ENCODE data around the gene IGFN1.

DNA sequence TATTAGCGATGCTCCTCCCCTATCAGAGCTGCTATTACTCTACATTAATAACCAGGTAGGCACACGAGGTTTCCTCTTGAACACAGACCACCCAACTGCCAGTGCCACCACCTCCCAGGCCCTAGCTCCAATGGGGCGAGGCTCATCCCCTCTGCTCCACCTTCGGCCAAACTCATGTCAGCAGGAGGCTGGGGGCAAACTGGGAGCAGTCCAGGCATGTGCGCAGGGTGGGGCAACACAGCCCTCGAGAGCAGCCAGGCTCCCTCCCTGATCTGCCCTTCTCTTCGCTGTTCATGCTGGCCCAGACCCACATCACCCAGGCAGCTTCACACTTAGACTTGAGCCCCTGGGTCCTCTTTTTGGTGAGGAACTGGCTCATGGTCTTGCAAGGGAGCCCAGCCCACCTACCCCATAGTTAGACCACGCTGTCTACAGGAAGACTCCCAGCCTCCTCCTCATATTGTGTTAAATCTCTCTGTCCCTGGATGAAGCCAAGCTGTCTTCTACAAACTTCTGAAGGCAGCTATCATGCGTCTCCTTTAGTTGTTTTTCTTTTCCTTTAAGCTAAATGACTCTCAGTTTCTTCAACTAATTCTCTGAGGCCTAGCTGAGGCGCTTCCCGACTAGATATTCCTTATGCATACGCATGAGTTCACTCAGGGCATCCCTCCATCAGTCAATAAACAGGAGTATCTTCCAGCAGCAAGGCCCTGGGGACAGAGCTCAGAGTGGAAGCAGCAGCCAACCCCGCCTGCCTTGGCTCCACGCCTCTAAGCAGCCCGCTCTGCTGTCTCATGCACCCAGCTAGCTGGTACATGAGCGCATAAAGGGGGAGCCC is 48.4 kb upstream of the IGFN1 start:
- TF ChIP-seq MEIS2 (IDR thresholded peaks at IDR 0.05; ENCODE audit: partially characterized antibody) (no peak), SNRNP70 (optimal IDR thresholded peaks at IDR 0.05; ENCODE audit: low read depth, low read length) (no peak), NFRKB (IDR thresholded peaks at IDR 0.05; ENCODE audit: low read depth) (no peak), ZNF23 (CRISPR knock-in tag; IDR thresholded peaks at IDR 0.05) (no peak)

Measured in K562 (cell line).